Thyroid gland (tissue), 4 donors: ENCODE data around the gene LCE4A. TPM values are rescaled to one million over a fixed set of nuclear protein-coding genes. Genes with fewer than 3 reads are reported as not detected.

ENCODE experiments used
- DNase-seq, 2 donors: peaks; one replicate each; pipeline ENCODE4 v3.0.0-alpha.2; 2019
- H3K27ac ChIP-seq, 3 donors: fragments of 200-600 bp; sonication (generic); 1 replicate in 2 of 3; 2 replicates in 1 of 3; pipeline ENCODE4 v1.5.1; 2016 to 2019; ENCODE audit warnings: mild to moderate bottlenecking in 1 of 3, moderate library complexity in 1 of 3
- H3K27me3 ChIP-seq: fragments of 200-600 bp; sonication (generic); one replicate; pipeline ENCODE4 v1.5.1; 2019
- H3K36me3 ChIP-seq, 2 donors: fragments of 200-600 bp; sonication (generic); one replicate each; pipeline ENCODE4 v1.5.1; 2016 to 2019
- H3K4me1 ChIP-seq, 2 donors: fragments of 200-600 bp; sonication (generic); one replicate each; pipeline ENCODE4 v1.5.1; 2017 to 2019
- H3K4me3 ChIP-seq, 3 donors: fragments of 200-600 bp; sonication (generic); replicated peaks in 1 of 3; 1 replicate in 2 of 3; 2 replicates in 1 of 3; pipeline ENCODE4 v1.5.1; 2016; ENCODE audit warnings: mild to moderate bottlenecking in 1 of 3
- H3K9me3 ChIP-seq: fragments of 200-600 bp; sonication (generic); one replicate; pipeline ENCODE4 v1.5.1; 2017
- POLR2A ChIP-seq, 2 donors: fragments of 450-650 bp; IDR thresholded peaks; one replicate each; pipeline ENCODE4 v1.6.1; 2017; ENCODE audit warnings: antibody characterized with exemption in 2 of 2, mild to moderate bottlenecking in 2 of 2, moderate library complexity in 1 of 2
- WGBS, 2 donors: methylation state at CpG; one replicate each; pipeline ENCODE4 v1.1.5; 2017; 5-methylcytosine and 5-hydroxymethylcytosine counted together
- intact Hi-C: fragments of 100-400 bp; cut with DNase I; formaldehyde crosslinking; loops from one replicate; pipeline ENCODE4 v1.15.1; 2023
- total RNA-seq, 4 donors: library from RNA; depleted of rRNA; stranded (reverse); fragments of >200 nt; gene quantifications; one replicate each; pipeline ENCODE4 v1.2.3, GENCODE V29; 2016
- TF ChIP-seq, protein P1 (sequence below), 6 experiments: fragments of 200-600 bp in 3 of 6; fragments of 450-650 bp in 3 of 6; sonication (generic) in 3 of 6; IDR thresholded peaks; one replicate each; pipeline ENCODE4 v1.5.1; 2016 to 2019; ENCODE audit warnings: antibody characterized with exemption in 6 of 6, mild to moderate bottlenecking in 2 of 6, inconsistent platforms in 1 of 6, moderate library complexity in 1 of 6

Gene LCE4A
- total RNA-seq, 4 donors from 2014 or later: not detected

DNA sequence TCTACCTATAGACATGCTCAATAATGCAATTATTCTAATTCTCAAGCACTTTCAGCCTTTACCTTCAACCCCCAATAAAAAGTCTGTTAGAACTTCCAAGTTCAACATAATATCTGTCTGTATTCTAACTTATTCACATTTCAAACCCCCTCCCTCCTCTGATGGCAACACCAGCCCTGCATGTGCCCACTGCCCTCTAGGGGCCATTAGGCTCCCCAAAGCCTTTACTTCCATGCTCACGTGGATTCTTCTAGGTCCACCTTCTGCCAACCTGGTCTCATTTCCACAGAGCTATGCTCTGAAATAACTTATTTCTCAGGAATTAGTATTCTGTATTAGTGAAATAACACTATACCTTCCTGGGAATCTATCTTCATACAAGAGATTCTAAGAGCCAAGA is 27.7 kb downstream of the LCE4A start:
- Histone ChIP-seq H3K4me1 (no peaks in the 10 kb centered on the region), H3K27me3 (no peaks in the 10 kb centered on the region), H3K9me3 (no peaks in the 10 kb centered on the region), H3K36me3 (no peaks in the 10 kb centered on the region), H3K4me3 (no peak overlapping the region), H3K27ac (no peak overlapping the region)
- no peak for TF ChIP-seq POLR2A (IDR thresholded peaks at IDR 0.05)
- TF ChIP-seq, protein P1, sequence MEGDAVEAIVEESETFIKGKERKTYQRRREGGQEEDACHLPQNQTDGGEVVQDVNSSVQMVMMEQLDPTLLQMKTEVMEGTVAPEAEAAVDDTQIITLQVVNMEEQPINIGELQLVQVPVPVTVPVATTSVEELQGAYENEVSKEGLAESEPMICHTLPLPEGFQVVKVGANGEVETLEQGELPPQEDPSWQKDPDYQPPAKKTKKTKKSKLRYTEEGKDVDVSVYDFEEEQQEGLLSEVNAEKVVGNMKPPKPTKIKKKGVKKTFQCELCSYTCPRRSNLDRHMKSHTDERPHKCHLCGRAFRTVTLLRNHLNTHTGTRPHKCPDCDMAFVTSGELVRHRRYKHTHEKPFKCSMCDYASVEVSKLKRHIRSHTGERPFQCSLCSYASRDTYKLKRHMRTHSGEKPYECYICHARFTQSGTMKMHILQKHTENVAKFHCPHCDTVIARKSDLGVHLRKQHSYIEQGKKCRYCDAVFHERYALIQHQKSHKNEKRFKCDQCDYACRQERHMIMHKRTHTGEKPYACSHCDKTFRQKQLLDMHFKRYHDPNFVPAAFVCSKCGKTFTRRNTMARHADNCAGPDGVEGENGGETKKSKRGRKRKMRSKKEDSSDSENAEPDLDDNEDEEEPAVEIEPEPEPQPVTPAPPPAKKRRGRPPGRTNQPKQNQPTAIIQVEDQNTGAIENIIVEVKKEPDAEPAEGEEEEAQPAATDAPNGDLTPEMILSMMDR (IDR thresholded peaks at IDR 0.05): no peak
- no peak for DNase-seq
- intact Hi-C loops: no loop called here
- 20 to 32% methylated on average over 1 of the region's 1 CpG for WGBS, 2 donors

DNA sequence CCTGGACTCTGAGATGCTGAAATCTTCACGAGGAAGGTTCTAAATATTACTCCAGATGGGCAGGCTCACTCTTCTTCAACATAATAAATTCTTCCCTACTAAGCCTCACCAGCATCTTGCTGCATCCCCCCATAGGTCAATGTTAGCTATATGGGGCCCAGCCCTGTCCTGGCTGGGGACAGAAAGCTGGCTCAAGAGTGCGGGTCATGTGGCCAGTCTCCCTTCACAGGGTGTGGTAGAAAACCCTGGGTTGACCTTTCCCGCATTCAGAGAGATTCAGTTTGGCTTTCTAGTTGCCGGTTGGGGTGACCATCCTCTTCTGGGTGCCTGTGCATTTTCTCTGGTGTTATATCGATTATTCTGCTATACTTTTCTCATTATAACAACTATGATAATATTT is 30.0 kb downstream of the LCE4A start:
- no peak overlapping the region for H3K27ac ChIP-seq
- 84 to 89% methylated on average over 5 of the region's 5 CpGs for WGBS, 2 donors
- no peaks in the 10 kb centered on the region for H3K36me3 ChIP-seq
- TF ChIP-seq, protein P1 (IDR thresholded peaks at IDR 0.05): no peak
- TF ChIP-seq POLR2A (IDR thresholded peaks at IDR 0.05): no peak
- no peaks in the 10 kb centered on the region for H3K4me1 ChIP-seq
- no peaks in the 10 kb centered on the region for H3K27me3 ChIP-seq
- H3K4me3 ChIP-seq: no peak overlapping the region
- intact Hi-C loops: no loop called here
- DNase-seq: no peak
- H3K9me3 ChIP-seq: no peaks in the 10 kb centered on the region

DNA sequence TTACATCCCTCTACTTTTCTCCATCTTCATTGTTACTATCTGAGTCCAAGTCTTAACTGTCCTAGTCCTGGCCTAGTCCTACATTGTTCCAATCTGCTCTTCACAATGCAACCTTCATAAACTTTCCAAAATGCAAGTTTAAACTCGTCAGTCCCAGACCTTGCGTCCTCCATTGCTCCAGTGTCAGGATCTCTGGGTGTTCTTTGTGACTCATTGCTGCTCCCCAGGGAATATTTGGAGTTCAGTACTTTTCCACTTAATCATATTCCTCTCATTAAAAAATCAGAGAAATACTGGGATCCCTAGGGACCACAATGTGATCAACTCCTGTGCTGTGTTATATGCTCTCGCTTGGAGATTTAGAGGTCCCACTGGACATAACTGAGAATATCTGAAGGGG is 31.9 kb downstream of the LCE4A start:
- Histone ChIP-seq H3K36me3 (no peaks in the 10 kb centered on the region), H3K27me3 (no peaks in the 10 kb centered on the region), H3K4me1 (no peaks in the 10 kb centered on the region), H3K4me3 (no peak overlapping the region), H3K27ac (no peak overlapping the region), H3K9me3 (no peaks in the 10 kb centered on the region)
- DNase-seq: no peak
- 84 to 88% methylated on average over 3 of the region's 3 CpGs for WGBS, 2 donors
- intact Hi-C loops: no loop called here
- TF ChIP-seq, protein P1 (IDR thresholded peaks at IDR 0.05): no peak
- no peak for TF ChIP-seq POLR2A (IDR thresholded peaks at IDR 0.05)

DNA sequence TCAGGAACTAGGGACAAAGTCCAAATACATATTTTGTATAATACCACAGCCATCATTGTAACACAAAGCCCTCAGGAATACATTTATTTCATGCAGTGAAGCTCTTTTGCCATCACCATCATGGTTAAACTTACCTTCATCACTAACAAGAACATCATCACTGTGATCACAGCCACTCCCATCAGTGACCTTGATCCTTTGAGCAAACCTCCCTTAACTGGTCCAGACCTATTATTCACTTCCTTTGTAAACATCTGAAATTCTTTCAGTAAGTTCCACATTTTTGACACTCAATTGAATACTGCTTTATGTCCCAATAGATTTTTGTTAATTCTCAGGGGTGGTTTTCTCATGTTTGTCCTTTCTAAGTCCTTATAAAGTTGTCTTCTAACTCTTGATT is 33.7 kb downstream of the LCE4A start:
- no peaks in the 10 kb centered on the region for H3K27me3 ChIP-seq
- no peaks in the 10 kb centered on the region for H3K4me1 ChIP-seq
- DNase-seq: no peak
- intact Hi-C loops: no loop called here
- H3K27ac ChIP-seq: no peak overlapping the region
- no peak for TF ChIP-seq POLR2A (IDR thresholded peaks at IDR 0.05)
- TF ChIP-seq, protein P1 (IDR thresholded peaks at IDR 0.05): no peak
- no peaks in the 10 kb centered on the region for H3K36me3 ChIP-seq
- no peaks in the 10 kb centered on the region for H3K9me3 ChIP-seq
- H3K4me3 ChIP-seq: no peak overlapping the region

DNA sequence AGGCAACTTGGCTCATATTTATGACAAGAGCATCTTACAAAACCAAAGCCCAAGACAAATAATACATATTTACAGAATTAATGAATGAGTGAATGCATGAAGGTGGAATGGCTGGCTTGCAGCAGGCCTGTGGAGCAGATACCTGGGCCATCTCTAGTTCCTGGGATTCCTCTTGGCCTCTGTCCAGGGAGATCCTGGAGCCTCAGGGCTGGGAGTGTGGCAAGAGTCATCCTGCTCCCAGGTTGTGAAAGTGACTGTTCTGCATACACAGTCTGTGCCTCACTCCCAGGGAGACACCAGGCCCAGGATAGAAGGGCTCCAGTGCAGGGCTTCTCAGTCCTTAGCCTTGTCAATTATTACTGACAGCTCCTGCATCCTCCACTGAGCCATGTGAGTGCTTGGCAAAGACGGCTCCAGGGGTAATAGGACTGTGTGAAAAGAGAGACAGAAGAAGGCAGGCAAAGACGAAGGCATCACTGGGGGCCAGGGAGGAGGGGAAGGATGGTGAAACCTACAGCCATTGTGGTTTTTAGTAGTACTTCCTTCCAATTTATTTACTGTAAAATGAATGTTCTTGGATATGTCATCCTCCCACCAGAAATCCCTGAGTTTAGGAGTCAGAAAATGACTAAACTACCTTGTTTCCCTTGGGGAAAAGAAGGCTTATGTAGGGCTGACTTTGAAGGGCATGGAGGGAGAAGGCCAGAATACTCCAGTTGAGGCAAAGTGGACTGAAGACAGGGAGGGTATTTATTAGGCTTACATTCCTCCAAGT is 35.6 kb downstream of the LCE4A start:
- H3K4me1 ChIP-seq: no peaks in the 10 kb centered on the region
- intact Hi-C loops: no loop called here
- H3K27me3 ChIP-seq: no peaks in the 10 kb centered on the region
- 63 to 64% methylated on average over 2 of the region's 2 CpGs for WGBS, 2 donors
- H3K9me3 ChIP-seq: no peaks in the 10 kb centered on the region
- H3K27ac ChIP-seq: no peak overlapping the region
- no peak for DNase-seq
- no peaks in the 10 kb centered on the region for H3K36me3 ChIP-seq
- no peak overlapping the region for H3K4me3 ChIP-seq
- TF ChIP-seq POLR2A (IDR thresholded peaks at IDR 0.05): no peak
- TF ChIP-seq, protein P1 (IDR thresholded peaks at IDR 0.05): no peak
